Suppressor macrophage treated with lipopolysaccharide for 1 hour (primary cell): ENCODE data around the gene SPART.

Source experiments
- DNase-seq, 3 donors: peaks; one replicate each; pipeline ENCODE4 v3.0.0-alpha.2; 2020 to 2022

SPART gene

GRCh38 chr13:36346222-36347083 lies at the start of gene SPART:
Gene SPART, minus strand, starts transcription at chr13:36346394. Its CDS starts 10,564 bp downstream, at chr13:36335830.
- DNase-seq: peak; percentile 96 to 99 (median 98)

GRCh38 chr13:36395280-36395679 lies 49.1 kb upstream of the SPART start:
- DNase-seq: peak; percentile 48 to 64 (median 62)

- DNase-seq: peak in 1 of 3 donors; percentile 3
Observed at GRCh38 chr13:36385489-36385888, 39.3 kb upstream of the SPART start.

- DNase-seq: peak in 1 of 3 donors; percentile 9
Observed at GRCh38 chr13:36382030-36382429, 35.8 kb upstream of the SPART start.

GRCh38 chr13:36377826-36378468 lies 31.8 kb upstream of the SPART start:
- no peak for DNase-seq

GRCh38 chr13:36374063-36374462 lies 27.9 kb upstream of the SPART start:
- no peak for DNase-seq

GRCh38 chr13:36371185-36371584 lies 25.0 kb upstream of the SPART start:
- no peak for DNase-seq

GRCh38 chr13:36370108-36370429 lies 23.9 kb upstream of the SPART start:
- DNase-seq: no peak

- no peak for DNase-seq
Observed at GRCh38 chr13:36369268-36370107, 23.3 kb upstream of the SPART start.

- DNase-seq: no peak
Observed at GRCh38 chr13:36366031-36366430, 19.8 kb upstream of the SPART start.

GRCh38 chr13:36363366-36363863 lies 17.2 kb upstream of the SPART start:
- DNase-seq: no peak

GRCh38 chr13:36362914-36363313 lies 16.7 kb upstream of the SPART start:
- DNase-seq: no peak

- peak; percentile 37 to 71 (median 60) for DNase-seq
Observed at GRCh38 chr13:36362251-36362650, 16.1 kb upstream of the SPART start.

GRCh38 chr13:36360903-36361302 lies 14.7 kb upstream of the SPART start:
- DNase-seq: no peak

- no peak for DNase-seq
Observed at GRCh38 chr13:36359301-36359950, 13.2 kb upstream of the SPART start.

GRCh38 chr13:36358175-36358718 lies 12.1 kb upstream of the SPART start:
- DNase-seq: no peak

GRCh38 chr13:36357692-36358091 lies 11.5 kb upstream of the SPART start:
- no peak for DNase-seq

- no peak for DNase-seq
Observed at GRCh38 chr13:36357231-36357630, 11.0 kb upstream of the SPART start.

GRCh38 chr13:36356058-36356457 lies 9.9 kb upstream of the SPART start:
- DNase-seq: no peak

- DNase-seq: no peak
Observed at GRCh38 chr13:36355632-36356031, 9.4 kb upstream of the SPART start.

- no peak for DNase-seq
Observed at GRCh38 chr13:36354842-36355623, 8.8 kb upstream of the SPART start.

GRCh38 chr13:36353001-36353400 lies 6.8 kb upstream of the SPART start:
- DNase-seq: no peak
